Measurements from ENCODE around the gene APOA4. TPM values are rescaled to one million over a fixed set of nuclear protein-coding genes. Genes with fewer than 3 reads are reported as not detected.

APOA4 gene
- total and polyA plus RNA-seq, 9 of the 15 experiments (the other 6 are each of a cell fraction or from before 2014, with no cell fraction given) = 0.07 TPM; not detected in 8

GRCh38 chr11:116772443-116773202 is 50.5 kb downstream of the APOA4 start, which contains the start of gene BUD13 (continued):
- no peak for TF ChIP-seq REST (IDR thresholded peaks at IDR 0.05; ENCODE audit: borderline replicate concordance)
- TF ChIP-seq REST (CRISPR knock-in tag; IDR thresholded peaks at IDR 0.05; ENCODE audit: low read depth) = no peak
- TF ChIP-seq SNRNP70 (optimal IDR thresholded peaks at IDR 0.05; ENCODE audit: low read depth, low read length) = no peak
- TF ChIP-seq TCF15 (CRISPR knock-in tag; IDR thresholded peaks at IDR 0.05) = no peak
- no peak for TF ChIP-seq PPARD (CRISPR knock-in tag; IDR thresholded peaks at IDR 0.05)
- peak; percentile 91 for TF ChIP-seq HNRNPLL (IDR thresholded peaks at IDR 0.05; ENCODE audit: low read depth, low read length, poor library complexity, severe bottlenecking)
- no peak for TF ChIP-seq ZNF444 (CRISPR knock-in tag; IDR thresholded peaks at IDR 0.05)
- 0 out of 2 replicates have a peak, but pooled peaks have one; percentile 23 for TF ChIP-seq TCF7 (IDR thresholded peaks at IDR 0.05; ENCODE audit: borderline replicate concordance)
- no peak for TF ChIP-seq ZFP36 (IDR thresholded peaks at IDR 0.05; ENCODE audit: low read depth, low read length, partially characterized antibody)
- peak; percentile 50 for TF ChIP-seq ZNF395 (CRISPR knock-in tag; IDR thresholded peaks at IDR 0.05)
- TF ChIP-seq ARID1B (IDR thresholded peaks at IDR 0.05) = 0 out of 2 replicates have a peak, but pooled peaks have one; percentile 13
- TF ChIP-seq ZNF253 (CRISPR knock-in tag; conservative IDR thresholded peaks at IDR 0.05) = no peak
- TF ChIP-seq POLR2B (IDR thresholded peaks at IDR 0.05; ENCODE audit: low read depth, partially characterized antibody) = peak; percentile 72
- TF ChIP-seq BCLAF1 (IDR thresholded peaks at IDR 0.05; ENCODE audit: borderline replicate concordance in 1 of 2, control insufficient read depth in 1 of 2, low read depth in 2 of 2, low read length in 1 of 2) = no peak
